ENCODE measurements around the gene SLC25A39. TPM values are rescaled to one million over a fixed set of nuclear protein-coding genes. Genes with fewer than 3 reads are reported as not detected.

Gene SLC25A39
- total and polyA plus RNA-seq, 2 of the 13 experiments (the other 11 are each of a cell fraction or from before 2014, with no cell fraction given) = 144 to 151 TPM

- TF ChIP-seq MYNN (CRISPR knock-in tag; IDR thresholded peaks at IDR 0.05; ENCODE audit: low read depth) = no peak
- no peak for TF ChIP-seq NFE2L1 (CRISPR knock-in tag; IDR thresholded peaks at IDR 0.05; ENCODE audit: borderline replicate concordance)
- TF ChIP-seq ATF3 (CRISPR knock-in tag; IDR thresholded peaks at IDR 0.05) = no peak
- TF ChIP-seq SP1 (IDR thresholded peaks at IDR 0.05) = no peak
- TF ChIP-seq SP1 (CRISPR knock-in tag; IDR thresholded peaks at IDR 0.05) = no peak
- no peak for TF ChIP-seq ZNF33B (CRISPR knock-in tag; IDR thresholded peaks at IDR 0.05)
- TF ChIP-seq ZNF292 (CRISPR knock-in tag; IDR thresholded peaks at IDR 0.05; ENCODE audit: borderline replicate concordance, low read depth) = no peak
- 0 out of 2 replicates have a peak, but pooled peaks have one; percentile 4 for TF ChIP-seq ZNF710 (CRISPR knock-in tag; IDR thresholded peaks at IDR 0.05; ENCODE audit: borderline replicate concordance)
- TF ChIP-seq NFE2 (CRISPR knock-in tag; IDR thresholded peaks at IDR 0.05) = no peak
- TF ChIP-seq HMGXB3 (CRISPR knock-in tag; IDR thresholded peaks at IDR 0.05; ENCODE audit: borderline replicate concordance) = no peak
- TF ChIP-seq MXI1 (IDR thresholded peaks at IDR 0.05; ENCODE audit: borderline replicate concordance, low read depth, low read length) = no peak; the same call in 2 of the 3 replicates
- TF ChIP-seq ZNF567 (CRISPR knock-in tag; IDR thresholded peaks at IDR 0.05; ENCODE audit: borderline replicate concordance) = no peak
- 0 out of 2 replicates have a peak, but pooled peaks have one; percentile 25 for TF ChIP-seq FOXM1 (CRISPR knock-in tag; IDR thresholded peaks at IDR 0.05)
- no peak for TF ChIP-seq ZNF609 (CRISPR knock-in tag; IDR thresholded peaks at IDR 0.05; ENCODE audit: borderline replicate concordance)
- no peak for TF ChIP-seq HCFC1 (IDR thresholded peaks at IDR 0.05; ENCODE audit: low read depth, low read length)
- TF ChIP-seq MED13 (CRISPR knock-in tag; IDR thresholded peaks at IDR 0.05) = no peak
- no peak for TF ChIP-seq TERF1 (CRISPR knock-in tag; IDR thresholded peaks at IDR 0.05)
Measured at GRCh38 chr17:44350733-44351226, 26.2 kb upstream of the SLC25A39 start (continued).
